GM21360 (cell line): Measurements from ENCODE around the gene PRDM16.

ENCODE experiments used
- ATAC-seq: cut with Tn5 transposase; IDR thresholded peaks from one replicate; pipeline ENCODE4 v1.9.1; 2021; ENCODE audit warnings: mild to moderate bottlenecking, moderate library complexity; ENCODE audit not compliant: unreplicated experiment

PRDM16 gene

GRCh38 chr1:3378411-3379208 is 309.6 kb downstream of the PRDM16 start:
- ATAC-seq, result no peak

- no peak for ATAC-seq
These were observed 310.9 kb downstream of the PRDM16 start for GRCh38 chr1:3379934-3380333.

GRCh38 chr1:3380469-3380868 is 311.5 kb downstream of the PRDM16 start:
- no peak for ATAC-seq

GRCh38 chr1:3381901-3382300 is 312.9 kb downstream of the PRDM16 start:
- no peak for ATAC-seq

GRCh38 chr1:3382326-3383057 is 313.5 kb downstream of the PRDM16 start:
- no peak for ATAC-seq

- ATAC-seq, result no peak
These were observed 314.7 kb downstream of the PRDM16 start for GRCh38 chr1:3383679-3384078.

GRCh38 chr1:3384407-3384806 is 315.4 kb downstream of the PRDM16 start:
- ATAC-seq, result no peak

GRCh38 chr1:3386205-3387002 is 317.4 kb downstream of the PRDM16 start:
- ATAC-seq, result no peak

GRCh38 chr1:3387401-3387800 is 318.4 kb downstream of the PRDM16 start:
- no peak for ATAC-seq

- no peak for ATAC-seq
These were observed 320.3 kb downstream of the PRDM16 start for GRCh38 chr1:3389093-3389833.

GRCh38 chr1:3390291-3390690 is 321.3 kb downstream of the PRDM16 start:
- no peak for ATAC-seq

GRCh38 chr1:3391711-3392110 is 322.7 kb downstream of the PRDM16 start:
- ATAC-seq, result no peak

GRCh38 chr1:3393024-3393986 is 324.3 kb downstream of the PRDM16 start:
- no peak for ATAC-seq

GRCh38 chr1:3393987-3394920 is 325.3 kb downstream of the PRDM16 start:
- no peak for ATAC-seq

- no peak for ATAC-seq
These were observed 327.4 kb downstream of the PRDM16 start for GRCh38 chr1:3396411-3396810.

GRCh38 chr1:3397311-3397710 is 328.3 kb downstream of the PRDM16 start:
- no peak for ATAC-seq

- no peak for ATAC-seq
These were observed 329.6 kb downstream of the PRDM16 start for GRCh38 chr1:3398396-3399140.

GRCh38 chr1:3399732-3400131 is 330.7 kb downstream of the PRDM16 start:
- ATAC-seq, result no peak
